HFFc6 (cell line): ENCODE measurements around the gene IGFBP7. TPM values are rescaled to one million over a fixed set of nuclear protein-coding genes. Genes with fewer than 3 reads are reported as not detected.

Source experiments
- DNase-seq: peaks from one replicate; pipeline ENCODE4 v3.0.0-alpha.2; 2018
- H3K27ac Mint-ChIP-seq: 2 replicates; pipeline ENCODE4 v1.8.0; 2020; ENCODE audit warnings: mild to moderate bottlenecking, mixed read lengths
- H3K27me3 Mint-ChIP-seq: 2 replicates; pipeline ENCODE4 v1.8.0; 2021; ENCODE audit warnings: mild to moderate bottlenecking, moderate library complexity, mixed read lengths; ENCODE audit not compliant: insufficient read depth
- H3K36me3 Mint-ChIP-seq: 2 replicates; pipeline ENCODE4 v1.8.0; 2021; ENCODE audit warnings: low read depth, mixed read lengths
- H3K4me1 Mint-ChIP-seq: 2 replicates; pipeline ENCODE4 v1.8.0; 2020; ENCODE audit warnings: low read depth, mixed read lengths
- H3K4me3 Mint-ChIP-seq: 2 replicates; pipeline ENCODE4 v1.8.0; 2020; ENCODE audit warnings: mild to moderate bottlenecking, moderate library complexity, mixed read lengths
- H3K9me3 Mint-ChIP-seq: 2 replicates; pipeline ENCODE4 v1.8.0; 2020; ENCODE audit warnings: mild to moderate bottlenecking, mixed read lengths
- CTCF ChIP-seq: fragments of 200-600 bp; sonication (generic); IDR thresholded peaks from 2 replicates; pipeline ENCODE4 v1.5.0; 2021; ENCODE audit warnings: antibody characterized with exemption, mild to moderate bottlenecking
- total RNA-seq, 6 experiments: library from RNA; stranded (reverse); fragmentation: NEBNext Ultra II Directional; extraction: Animal tissue kit (Norgen Biotek cat#: 25700); gene quantifications; 2 replicates in 1 of 6; 3 replicates in 5 of 6; pipeline ENCODE4 v1.2.3, GENCODE V29; 2021

IGFBP7 gene
- total RNA-seq, 6 experiments from 2014 or later: 464 to 821 (median 485) TPM

DNA sequence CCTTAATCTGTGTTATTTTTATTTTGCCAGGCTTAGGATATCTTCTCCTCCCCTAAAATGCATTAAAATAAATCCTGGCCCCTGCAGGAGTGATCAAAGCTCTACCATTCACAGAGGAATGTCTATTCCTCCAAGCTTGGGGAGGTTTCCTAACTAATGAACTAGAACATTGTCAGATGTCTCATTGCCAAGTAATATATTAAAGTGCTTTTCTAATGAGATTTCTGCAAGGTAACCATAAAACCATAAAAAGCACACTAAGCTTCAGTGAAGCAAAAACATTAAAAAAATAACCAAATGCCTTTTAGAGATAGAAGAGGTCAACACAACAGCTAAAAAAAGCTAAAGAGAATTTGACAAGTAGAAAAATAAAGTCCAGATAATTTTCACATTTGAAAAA lies 34.8 kb downstream of the IGFBP7 start:
- Mint-ChIP-seq H3K4me3 (peak overlapping the region; percentile 26; the same call in 1 of the 2 replicates), H3K27me3 (peaks cover 7% of the 10 kb centered on the region), H3K9me3 (no peaks in the 10 kb centered on the region), H3K4me1 (peaks cover 91% of the 10 kb centered on the region), H3K36me3 (peaks cover 55% of the 10 kb centered on the region), H3K27ac (peak overlapping the region; percentile 86)
- no peak for TF ChIP-seq CTCF
- no peak for DNase-seq

DNA sequence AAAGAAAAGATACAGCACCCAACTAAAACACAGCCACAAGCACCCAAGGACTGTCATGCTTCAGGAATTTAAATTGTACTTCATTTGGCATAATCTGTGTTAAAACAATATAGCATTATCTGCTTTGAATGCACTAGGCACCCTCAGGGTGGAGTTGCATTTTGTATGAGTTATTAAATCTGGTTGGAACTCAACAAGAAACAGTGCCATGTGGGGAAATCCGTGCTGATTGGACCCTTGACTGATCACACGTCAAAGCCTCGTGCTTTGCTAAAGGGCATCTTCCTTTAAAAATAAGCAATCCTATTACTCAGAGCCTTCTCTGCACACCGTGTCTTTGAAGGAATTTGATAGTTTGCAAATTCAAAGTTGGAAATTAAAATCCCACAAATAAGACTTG lies 35.4 kb downstream of the IGFBP7 start:
- Mint-ChIP-seq H3K4me3 (peak overlapping the region; percentile 36), H3K27me3 (peaks cover 7% of the 10 kb centered on the region), H3K4me1 (peaks cover 89% of the 10 kb centered on the region), H3K9me3 (no peaks in the 10 kb centered on the region), H3K36me3 (peaks cover 49% of the 10 kb centered on the region), H3K27ac (peak overlapping the region; percentile 86)
- no peak for TF ChIP-seq CTCF
- DNase-seq: peak; percentile 87

GRCh38 chr4:57073559-57073958 lies 36.6 kb downstream of the IGFBP7 start:
- H3K27ac Mint-ChIP-seq: no peak overlapping the region
- peaks cover 50% of the 10 kb centered on the region for H3K36me3 Mint-ChIP-seq
- H3K27me3 Mint-ChIP-seq: peaks cover 4% of the 10 kb centered on the region
- no peaks in the 10 kb centered on the region for H3K9me3 Mint-ChIP-seq
- DNase-seq: no peak
- TF ChIP-seq CTCF: no peak
- H3K4me3 Mint-ChIP-seq: no peak overlapping the region
- peaks cover 88% of the 10 kb centered on the region for H3K4me1 Mint-ChIP-seq

GRCh38 chr4:57071326-57071725 lies 38.9 kb downstream of the IGFBP7 start:
- Mint-ChIP-seq H3K4me3 (no peak overlapping the region), H3K27ac (peak overlapping the region; percentile 62), H3K4me1 (peaks cover 88% of the 10 kb centered on the region), H3K36me3 (peaks cover 49% of the 10 kb centered on the region), H3K9me3 (no peaks in the 10 kb centered on the region), H3K27me3 (peaks cover 2% of the 10 kb centered on the region)
- DNase-seq: no peak
- TF ChIP-seq CTCF: no peak

DNA sequence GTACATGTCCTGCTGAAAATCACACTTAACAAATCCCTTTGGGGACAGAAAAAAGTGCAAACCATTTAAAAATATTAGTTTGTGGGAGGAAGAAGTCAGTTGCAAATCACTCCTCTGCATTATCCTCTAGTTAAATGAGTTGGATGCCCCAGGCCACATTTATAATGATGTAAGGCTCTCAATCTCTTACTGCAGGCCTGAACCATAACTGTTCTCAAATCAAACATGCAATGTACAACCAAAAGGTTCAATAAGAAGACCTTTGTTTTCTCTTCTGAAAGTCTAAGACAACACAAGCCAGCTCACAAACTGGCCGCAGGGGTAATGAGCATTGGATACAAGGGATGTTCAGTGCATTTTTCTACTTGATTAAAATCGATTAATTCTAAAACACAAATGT lies 39.7 kb downstream of the IGFBP7 start:
- peaks cover 2% of the 10 kb centered on the region for H3K27me3 Mint-ChIP-seq
- H3K27ac Mint-ChIP-seq: peak overlapping the region; percentile 62
- H3K36me3 Mint-ChIP-seq: peaks cover 40% of the 10 kb centered on the region
- H3K4me3 Mint-ChIP-seq: no peak overlapping the region
- H3K9me3 Mint-ChIP-seq: no peaks in the 10 kb centered on the region
- no peak for TF ChIP-seq CTCF
- no peak for DNase-seq
- H3K4me1 Mint-ChIP-seq: peaks cover 88% of the 10 kb centered on the region
